HG03159 (cell line): Measurements from ENCODE around the gene PPFIBP1.

Source experiments
- ATAC-seq: cut with Tn5 transposase; IDR thresholded peaks from one replicate; pipeline ENCODE4 v1.9.1; 2021; ENCODE audit warnings: mild to moderate bottlenecking, moderate library complexity; ENCODE audit not compliant: unreplicated experiment

PPFIBP1 gene

DNA sequence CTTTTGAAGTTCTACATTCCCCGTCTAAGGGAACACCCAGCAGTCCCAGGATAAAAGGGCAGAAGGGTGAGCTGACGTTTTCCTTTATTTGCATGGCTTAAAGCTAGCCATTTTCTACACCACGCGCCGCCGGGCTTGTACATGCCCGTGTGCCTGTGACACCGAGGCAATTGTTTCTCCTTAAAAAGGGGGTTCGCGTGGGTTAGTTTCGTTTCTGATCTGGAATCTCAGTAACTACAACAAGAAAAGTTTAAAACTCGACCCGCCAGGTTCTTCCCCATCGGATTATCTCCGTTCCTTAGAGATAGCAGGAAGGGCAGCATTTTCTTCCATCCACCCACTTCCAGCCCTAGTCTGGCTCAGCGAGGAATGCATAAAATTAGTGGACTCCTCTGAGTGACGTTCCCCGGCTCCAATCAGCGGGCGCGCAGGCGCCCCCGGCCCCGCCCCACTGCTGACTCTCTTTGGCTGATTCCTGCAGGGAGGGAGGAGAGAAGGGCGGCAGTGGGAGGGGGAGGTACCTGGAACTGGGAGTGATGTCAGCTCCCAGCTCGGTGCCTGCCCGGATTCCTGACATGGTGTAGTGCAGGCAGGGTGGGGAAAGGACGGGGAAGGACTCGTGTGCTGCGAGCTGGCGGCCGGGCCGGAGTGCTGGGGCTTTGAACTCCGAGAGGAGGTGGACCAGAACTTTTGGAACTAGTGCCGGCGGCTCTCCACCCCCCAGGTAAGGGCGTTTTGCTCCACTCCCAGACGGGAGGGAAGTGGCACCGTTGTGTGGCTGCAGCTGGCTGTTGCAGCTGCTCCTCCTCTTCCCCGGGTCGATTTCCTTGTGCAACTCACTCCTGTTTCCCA, at the start of gene PPFIBP1:
Gene PPFIBP1 (plus strand): TSS at position 565 of the 852 bp plus-strand sequence. CDS start 109,191 bp downstream, outside the sequence.
- ATAC-seq, result peak; percentile 93

DNA sequence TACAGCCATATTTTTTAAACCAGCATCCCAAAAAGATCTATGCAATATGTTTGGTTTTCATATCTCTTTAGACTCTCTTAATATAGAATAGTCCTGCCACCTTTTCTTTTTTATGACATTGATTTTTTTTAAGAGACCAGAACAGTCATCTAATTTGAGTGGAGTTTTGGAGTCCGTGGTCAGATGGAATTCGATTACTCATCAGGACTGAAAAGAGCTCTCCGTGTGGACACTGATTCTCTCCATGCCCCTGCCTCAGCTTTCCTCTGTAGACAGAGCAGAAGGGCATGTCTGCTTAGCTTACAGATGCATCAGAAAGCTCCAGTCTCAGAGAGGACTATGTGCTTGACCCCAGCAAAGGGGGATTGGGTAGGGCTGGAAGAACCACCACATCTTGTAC, 49.7 kb upstream of the PPFIBP1 start:
- no peak for ATAC-seq

GRCh38 chr12:27477049-27477448, 47.0 kb upstream of the PPFIBP1 start:
- no peak for ATAC-seq

GRCh38 chr12:27478949-27479348, 45.1 kb upstream of the PPFIBP1 start:
- no peak for ATAC-seq

DNA sequence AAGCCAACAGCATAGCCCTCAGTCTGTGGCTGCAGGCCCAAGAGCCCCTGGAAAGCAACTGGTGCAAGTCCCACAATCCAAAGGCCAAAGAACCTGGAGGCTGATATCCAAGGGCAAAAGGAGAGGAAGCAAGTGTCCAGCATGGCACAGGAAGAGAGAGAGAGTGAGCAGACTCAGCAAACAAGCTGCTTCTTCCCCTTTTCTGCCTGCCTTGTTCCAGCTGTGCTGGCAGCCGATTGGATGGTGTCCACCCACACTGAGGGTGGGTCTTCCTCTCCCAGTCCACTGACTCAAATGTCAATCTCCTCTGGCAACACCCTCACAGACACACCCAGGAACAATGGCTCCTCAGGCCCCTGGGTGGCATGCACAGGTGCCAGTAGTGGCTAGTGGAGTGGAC, 44.0 kb upstream of the PPFIBP1 start:
- ATAC-seq, result no peak

GRCh38 chr12:27486961-27487360, 37.0 kb upstream of the PPFIBP1 start:
- ATAC-seq, result no peak

GRCh38 chr12:27488479-27488878, 35.5 kb upstream of the PPFIBP1 start:
- ATAC-seq, result no peak

GRCh38 chr12:27491226-27491625, 32.8 kb upstream of the PPFIBP1 start:
- ATAC-seq, result no peak

DNA sequence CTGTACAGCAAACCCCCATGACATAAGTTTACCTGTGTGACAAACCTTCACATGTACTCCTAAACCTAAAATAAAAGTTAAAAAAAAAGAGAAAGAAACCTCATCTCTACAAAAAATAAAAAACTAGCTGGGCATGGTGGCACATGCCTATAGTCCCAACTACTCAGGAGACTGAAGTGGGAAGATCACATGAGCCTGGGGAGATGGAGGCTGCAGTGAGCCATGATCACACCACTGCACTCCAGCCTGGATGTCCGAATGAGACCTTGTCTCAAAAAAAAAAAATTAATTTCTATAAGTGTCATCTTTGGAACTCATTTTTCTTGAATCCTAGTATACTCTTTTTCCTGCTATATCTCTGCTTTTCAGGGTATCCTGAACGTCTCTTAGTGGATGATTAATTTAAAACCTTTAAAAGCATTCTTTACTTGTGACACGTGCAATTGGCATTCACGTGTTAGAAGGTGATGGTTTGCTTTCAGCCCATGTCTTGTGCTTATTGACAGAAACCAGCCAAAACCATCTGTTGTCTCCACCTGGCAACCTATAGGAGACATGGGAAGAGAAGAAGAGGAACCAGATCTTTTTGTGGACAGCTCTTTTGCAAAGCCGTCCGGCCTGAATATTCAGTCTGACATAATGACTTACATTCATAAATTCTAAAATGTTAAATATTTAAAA, 30.6 kb upstream of the PPFIBP1 start:
- no peak for ATAC-seq

- ATAC-seq, result no peak
Measured at GRCh38 chr12:27497446-27497845, 26.6 kb upstream of the PPFIBP1 start.

- no peak for ATAC-seq
Measured at GRCh38 chr12:27498149-27498548, 25.9 kb upstream of the PPFIBP1 start.

DNA sequence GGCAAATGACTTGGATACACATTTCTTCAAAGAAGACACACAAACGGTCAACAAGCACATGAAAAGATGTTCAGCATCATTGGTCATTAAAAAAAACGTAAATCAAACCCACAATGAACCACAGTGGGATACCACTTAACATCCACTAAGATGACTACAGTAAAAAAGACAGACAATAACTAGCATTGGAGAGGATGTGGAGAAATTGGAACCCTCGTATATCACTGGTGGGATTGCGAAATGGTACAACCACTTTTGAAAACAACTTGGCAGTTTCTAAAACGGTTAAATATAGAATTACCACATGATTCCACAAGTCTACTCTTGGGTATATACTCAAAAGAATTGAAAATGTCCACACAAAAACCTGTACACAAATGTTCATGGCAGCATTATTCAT, 25.2 kb upstream of the PPFIBP1 start:
- ATAC-seq, result no peak

DNA sequence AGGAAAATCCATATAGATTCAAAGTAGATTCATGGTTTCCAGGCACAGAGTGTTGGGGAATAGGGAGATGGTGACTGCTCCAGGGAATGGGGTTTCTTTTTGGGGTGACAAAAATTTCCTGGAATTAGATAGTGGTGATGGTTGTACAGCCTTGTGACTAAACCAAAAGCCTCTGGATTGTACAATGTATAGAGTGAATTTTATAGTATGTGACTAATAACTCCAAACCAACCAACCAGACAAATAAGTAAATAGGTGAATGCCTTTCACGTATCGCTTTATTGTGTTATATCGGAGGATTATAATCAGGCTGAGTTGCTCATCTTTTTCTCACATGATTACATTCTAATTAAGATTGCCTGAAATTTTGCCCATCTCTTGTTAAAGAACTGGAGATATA, 24.6 kb upstream of the PPFIBP1 start:
- no peak for ATAC-seq

GRCh38 chr12:27500546-27500945, 23.5 kb upstream of the PPFIBP1 start:
- no peak for ATAC-seq

DNA sequence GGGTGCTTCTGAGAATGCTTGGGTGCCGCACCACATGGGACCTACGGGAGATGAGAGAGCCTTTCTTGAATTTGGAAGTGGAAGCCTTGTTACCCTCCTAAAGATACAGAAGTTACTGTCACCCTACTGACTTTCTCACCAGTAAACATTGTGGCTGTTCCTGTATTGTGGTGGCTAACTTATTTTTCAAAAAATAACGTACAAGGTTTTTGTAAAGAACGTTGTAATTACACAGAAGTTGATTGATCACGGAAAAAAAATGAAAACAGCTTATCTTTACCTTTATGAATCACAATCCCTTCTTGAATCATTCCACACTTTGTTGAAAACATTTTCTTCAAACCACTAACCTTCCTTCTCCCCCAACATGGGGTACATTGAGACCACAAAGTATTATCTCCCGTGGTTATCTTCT, 22.0 kb upstream of the PPFIBP1 start:
- no peak for ATAC-seq

DNA sequence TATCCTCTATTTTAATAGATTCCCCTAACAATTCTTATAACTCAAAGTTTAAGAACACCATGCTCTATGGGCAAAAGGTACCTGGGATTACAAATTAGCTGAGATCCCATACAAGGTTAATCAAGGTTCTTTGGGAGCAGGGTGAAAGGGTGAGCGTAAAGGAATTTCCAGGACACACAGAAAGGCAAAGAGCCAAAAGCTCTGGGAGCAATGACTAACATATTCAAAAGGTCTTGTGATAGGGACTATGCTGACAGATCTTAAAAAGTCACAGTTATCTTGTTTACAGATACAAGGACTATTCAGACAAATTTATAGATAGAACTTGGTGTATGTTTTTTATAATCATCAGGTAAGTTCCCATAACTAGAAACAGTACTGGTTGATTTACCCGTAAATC, 19.5 kb upstream of the PPFIBP1 start:
- ATAC-seq, result no peak

GRCh38 chr12:27505109-27505508, 18.9 kb upstream of the PPFIBP1 start:
- ATAC-seq, result no peak

DNA sequence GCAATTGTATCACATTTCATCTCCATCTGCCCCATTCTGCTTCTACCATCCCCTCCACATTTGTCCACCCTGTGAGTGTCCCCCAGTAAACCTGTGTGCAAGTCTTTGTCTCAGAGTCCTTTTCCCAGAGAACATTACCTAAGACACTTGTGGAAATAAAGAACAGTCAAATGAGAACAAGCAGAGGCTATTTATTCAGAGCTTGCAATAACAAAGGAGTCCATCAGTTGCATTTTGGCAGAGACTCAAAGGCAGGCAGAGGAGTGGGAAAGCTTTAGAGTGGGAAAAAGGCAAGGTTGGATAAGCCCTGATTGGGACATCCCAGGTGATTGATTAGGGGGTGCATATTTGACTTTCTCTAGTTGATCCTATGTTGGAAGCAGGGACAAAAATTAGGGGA, 18.2 kb upstream of the PPFIBP1 start:
- no peak for ATAC-seq

- ATAC-seq, result no peak
Measured at GRCh38 chr12:27506645-27507189, 17.3 kb upstream of the PPFIBP1 start.

GRCh38 chr12:27508736-27509431, 15.1 kb upstream of the PPFIBP1 start:
- no peak for ATAC-seq

DNA sequence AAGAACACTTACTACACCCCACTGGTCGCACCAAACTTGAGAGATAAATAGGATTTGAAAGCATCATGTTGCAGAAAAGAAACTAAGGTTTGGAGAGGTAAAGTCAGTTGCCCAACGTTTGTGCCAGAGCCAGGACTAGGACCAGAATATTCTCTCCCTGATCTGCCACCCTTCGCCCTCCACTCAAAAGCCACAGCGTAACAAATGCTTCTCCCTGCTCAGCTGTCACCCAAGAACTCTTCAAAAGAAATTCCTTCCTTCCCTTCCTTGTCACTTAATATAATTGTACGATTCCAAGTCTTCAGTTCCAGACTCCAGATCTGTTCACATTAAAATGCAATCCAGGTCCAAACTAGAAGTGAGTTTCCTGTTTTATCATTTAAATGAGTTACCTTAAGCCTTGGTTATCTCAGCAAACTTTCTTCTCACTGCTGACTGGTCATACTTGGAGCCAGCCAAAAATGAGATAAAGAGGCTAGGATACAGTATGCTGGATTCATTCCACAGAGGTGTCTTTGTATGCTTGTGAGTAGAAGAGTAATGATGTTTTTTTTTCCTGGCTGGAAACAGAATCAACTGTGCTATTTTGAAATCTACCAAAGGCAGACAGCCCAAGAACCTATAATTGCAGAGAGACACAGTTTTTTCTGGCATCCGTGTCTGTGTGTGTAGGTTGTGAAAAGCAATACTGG, 12.8 kb upstream of the PPFIBP1 start:
- ATAC-seq, result no peak
